GM23248 (cell line): ENCODE measurements around the gene RASSF5.

Experiments used
- EZH2 ChIP-seq: fragments of 200-600 bp; sonication (generic); IDR thresholded peaks from 2 replicates; pipeline ENCODE4 v1.6.1; 2018; ENCODE audit warnings: antibody characterized with exemption, mild to moderate bottlenecking; ENCODE audit not compliant: insufficient read depth, poor library complexity, severe bottlenecking
- EZH2phosphoT487 ChIP-seq: fragments of 200-600 bp; sonication (generic); IDR thresholded peaks from 2 replicates; pipeline ENCODE4 v1.6.1; 2018; ENCODE audit warnings: antibody characterized with exemption, moderate library complexity, mild to moderate bottlenecking, low read depth; ENCODE audit not compliant: insufficient read depth

DNA sequence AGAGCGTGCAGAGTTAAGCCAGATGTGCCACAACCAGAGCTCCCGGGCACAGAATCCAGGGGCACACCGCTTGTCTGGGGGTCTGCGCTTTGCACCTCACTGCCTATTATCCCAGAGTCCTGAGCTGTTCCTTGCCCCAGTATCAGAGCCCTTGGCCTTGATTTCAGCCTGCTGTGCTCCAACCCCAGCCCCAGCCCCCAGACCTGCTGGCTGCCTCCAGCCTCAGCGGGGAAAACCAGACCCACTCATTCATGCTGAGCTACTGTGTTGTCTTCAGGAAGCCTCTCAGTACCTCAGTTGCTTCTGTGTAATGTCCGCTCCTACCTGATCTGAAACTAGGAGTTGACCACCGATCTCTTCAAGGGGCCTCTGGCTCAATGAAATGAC, 35.9 kb upstream of the RASSF5 start:
- no peak for TF ChIP-seq EZH2phosphoT487
- TF ChIP-seq EZH2: no peak
